Endothelial cell of umbilical vein (primary cell): ENCODE measurements around the gene FNDC5. TPM values are rescaled to one million over a fixed set of nuclear protein-coding genes. Genes with fewer than 3 reads are reported as not detected.

Experiments used
- BruUV-seq: library from RNA; stranded (reverse); fragments of 400-500 nt; replicated peaks from 2 replicates; lab custom pipeline; 2021; lab: Mats Ljungman, UMichigan
- CTCF ChIA-PET: fragments of 300-600, 350-600 bp; sonication (Branson Sonifier 250); formaldehyde crosslinking; loops from one replicate; lab custom pipeline; 2021; ENCODE audit warnings: antibody characterized with exemption, inconsistent platforms; lab: Charles Lee
- POLR2A ChIA-PET: fragments of 300-600, 350-600 bp; sonication (Branson Sonifier 250); formaldehyde crosslinking; loops from one replicate; lab custom pipeline; 2021; ENCODE audit warnings: antibody characterized with exemption, inconsistent platforms; lab: Charles Lee
- DNase-seq: peaks from one replicate; pipeline ENCODE4 v3.0.0-alpha.2; 2011; ENCODE audit warnings: low read depth, low spot score
- FAIRE-seq: peaks from 2 replicates; lab custom pipeline; 2011; peaks lifted over from hg19 to GRCh38; lab: Jason Lieb, UNC
- H2AFZ ChIP-seq: 2 replicates; pipeline ENCODE4 v1.6.0; 2012; ENCODE audit warnings: low read depth, low read length, control low read depth, inconsistent platforms
- H3K27ac ChIP-seq: 2 replicates; pipeline ENCODE4 v1.5.1; 2011; ENCODE audit warnings: low read depth, mild to moderate bottlenecking, control low read depth, low read length, moderate library complexity; ENCODE audit not compliant: insufficient read depth
- H3K27me3 ChIP-seq, 2 experiments: 2 replicates each; pipeline versions ENCODE4 v1.6.0 to v1.6.1; 2011; ENCODE audit warnings: low read length in 2 of 2, mixed read lengths in 1 of 2; ENCODE audit not compliant: control insufficient read depth in 2 of 2, insufficient read depth in 2 of 2
- H3K36me3 ChIP-seq, 2 experiments: 2 replicates in 1 of 2; 3 replicates in 1 of 2; pipeline ENCODE4 v1.5.1; 2011; ENCODE audit warnings: low read length in 2 of 2, mild to moderate bottlenecking in 1 of 2, moderate library complexity in 1 of 2; ENCODE audit not compliant: control insufficient read depth in 2 of 2, insufficient read depth in 2 of 2; ENCODE audit errors: extremely low read depth in 1 of 2
- H3K4me1 ChIP-seq: 3 replicates; pipeline ENCODE4 v1.5.1; 2011; ENCODE audit warnings: mild to moderate bottlenecking, low read length; ENCODE audit not compliant: control insufficient read depth, insufficient read depth; ENCODE audit errors: extremely low read depth
- H3K4me2 ChIP-seq: 2 replicates; pipeline ENCODE4 v1.6.1; 2011; ENCODE audit warnings: low read length, control low read depth, mixed read lengths; ENCODE audit not compliant: insufficient read depth
- H3K4me3 ChIP-seq, 3 experiments: fragments of 200-600 bp in 1 of 3; sonication (generic), shearing (Covaris generic) in 1 of 3; replicated peaks in 1 of 3; 2 replicates each; pipeline ENCODE4 v1.5.1; 2011 to 2016; ENCODE audit warnings: control low read depth in 3 of 3, low read length in 3 of 3, mild to moderate bottlenecking in 2 of 3, inconsistent platforms in 1 of 3, low read depth in 1 of 3, moderate library complexity in 1 of 3; ENCODE audit not compliant: insufficient read depth in 1 of 3
- H3K79me2 ChIP-seq: 2 replicates; pipeline ENCODE4 v1.6.0; 2012; ENCODE audit warnings: low read length, inconsistent platforms; ENCODE audit not compliant: control insufficient read depth, insufficient read depth
- H3K9ac ChIP-seq: replicated peaks from 2 replicates; pipeline ENCODE3; 2011; ENCODE audit warnings: low read length, control low read depth; ENCODE audit not compliant: insufficient read depth; ENCODE audit errors: extremely low read depth
- H3K9me1 ChIP-seq: replicated peaks from 3 replicates; pipeline ENCODE4 v1.6.0; 2011; ENCODE audit warnings: mild to moderate bottlenecking, low read length; ENCODE audit not compliant: control insufficient read depth, insufficient read depth; ENCODE audit errors: extremely low read depth
- H3K9me3 ChIP-seq: replicated peaks from 2 replicates; pipeline ENCODE4 v1.5.1; 2012; ENCODE audit warnings: low read length, inconsistent platforms; ENCODE audit not compliant: control insufficient read depth, insufficient read depth
- H4K20me1 ChIP-seq: replicated peaks from 2 replicates; pipeline ENCODE3; 2011; ENCODE audit warnings: mild to moderate bottlenecking, low read length; ENCODE audit not compliant: control insufficient read depth, insufficient read depth; ENCODE audit errors: extremely low read depth
- EZH2 ChIP-seq: IDR thresholded peaks from 2 replicates; pipeline ENCODE4 v1.6.1; 2012; ENCODE audit warnings: borderline replicate concordance, low read depth, mild to moderate bottlenecking, moderate library complexity, low read length, inconsistent platforms; ENCODE audit not compliant: severe bottlenecking
- FOS ChIP-seq: IDR thresholded peaks from 2 replicates; pipeline ENCODE4 v1.6.1; 2011; ENCODE audit warnings: mild to moderate bottlenecking, low read length, moderate library complexity, borderline replicate concordance; ENCODE audit not compliant: insufficient read depth
- GATA2 ChIP-seq: IDR thresholded peaks from 2 replicates; pipeline ENCODE4 v1.7.0; 2011; ENCODE audit warnings: low read depth, mild to moderate bottlenecking, moderate library complexity, mixed read lengths, low read length; ENCODE audit not compliant: insufficient read length, insufficient read depth
- JUN ChIP-seq: IDR thresholded peaks from 2 replicates; pipeline ENCODE4 v1.6.1; 2011; ENCODE audit warnings: borderline replicate concordance, low read depth; ENCODE audit not compliant: insufficient read length, insufficient read depth
- MYC ChIP-seq: IDR thresholded peaks from one replicate; pipeline ENCODE4 v1.6.1; 2011; ENCODE audit warnings: mild to moderate bottlenecking, low read depth, low read length
- POLR2A ChIP-seq: IDR thresholded peaks from 2 replicates; pipeline ENCODE4 v1.6.1; 2012; ENCODE audit warnings: low read depth, mild to moderate bottlenecking, control low read depth, low read length
- POLR2AphosphoS5 ChIP-seq: IDR thresholded peaks from 2 replicates; pipeline ENCODE4 v1.6.1; 2012; ENCODE audit warnings: low read depth, mild to moderate bottlenecking, control low read depth, low read length, moderate library complexity; ENCODE audit not compliant: insufficient read depth
- dilution Hi-C: fragments of 300-500 bp; cut with MboI; formaldehyde crosslinking; loops from one replicate; pipeline ENCODE4 v1.15.0; 2019; ENCODE audit warnings: low sequenced_read_pairs; ENCODE audit not compliant: extremely low pct_ligation_motif_present
- intact Hi-C: fragments of 100-400 bp; cut with micrococcal nuclease; formaldehyde crosslinking; loops from one replicate; pipeline ENCODE4 v1.10.0; 2022
- polyA plus RNA-seq, 4 experiments: library from polyadenylated mRNA; depleted of rRNA in 3 of 4; stranded (reverse) in 3 of 4; unstranded in 1 of 4; fragments of >200 nt; gene quantifications; 2 replicates each; pipeline versions ENCODE4 v1.2.1 to v1.2.3, GENCODE V29; 2011 to 2012; ENCODE audit warnings: missing spikeins in 1 of 4
- total RNA-seq: library from RNA; stranded (reverse); gene quantifications from 2 replicates; pipeline ENCODE4 v1.2.3, GENCODE V29; 2021
- TF ChIP-seq, protein P1 (sequence below): IDR thresholded peaks from 2 replicates; pipeline ENCODE4 v1.6.1; 2011; ENCODE audit not compliant: insufficient read depth, insufficient read length
- TF ChIP-seq, protein P2 (sequence below), 2 donors: IDR thresholded peaks; 1 replicate in 1 of 2; 2 replicates in 1 of 2; pipeline ENCODE4 v1.5.1; 2011; ENCODE audit warnings: low read length in 2 of 2, mild to moderate bottlenecking in 2 of 2, moderate library complexity in 2 of 2, control low read depth in 1 of 2, inconsistent platforms in 1 of 2, low read depth in 1 of 2; ENCODE audit not compliant: insufficient read depth in 1 of 2; ENCODE audit errors: extremely low read depth in 1 of 2

Gene FNDC5
- total and polyA plus RNA-seq, 2 donors (not counting 3 experiments of a cell fraction or from before 2014, with no cell fraction given), result 0.14 to 0.64 TPM

DNA sequence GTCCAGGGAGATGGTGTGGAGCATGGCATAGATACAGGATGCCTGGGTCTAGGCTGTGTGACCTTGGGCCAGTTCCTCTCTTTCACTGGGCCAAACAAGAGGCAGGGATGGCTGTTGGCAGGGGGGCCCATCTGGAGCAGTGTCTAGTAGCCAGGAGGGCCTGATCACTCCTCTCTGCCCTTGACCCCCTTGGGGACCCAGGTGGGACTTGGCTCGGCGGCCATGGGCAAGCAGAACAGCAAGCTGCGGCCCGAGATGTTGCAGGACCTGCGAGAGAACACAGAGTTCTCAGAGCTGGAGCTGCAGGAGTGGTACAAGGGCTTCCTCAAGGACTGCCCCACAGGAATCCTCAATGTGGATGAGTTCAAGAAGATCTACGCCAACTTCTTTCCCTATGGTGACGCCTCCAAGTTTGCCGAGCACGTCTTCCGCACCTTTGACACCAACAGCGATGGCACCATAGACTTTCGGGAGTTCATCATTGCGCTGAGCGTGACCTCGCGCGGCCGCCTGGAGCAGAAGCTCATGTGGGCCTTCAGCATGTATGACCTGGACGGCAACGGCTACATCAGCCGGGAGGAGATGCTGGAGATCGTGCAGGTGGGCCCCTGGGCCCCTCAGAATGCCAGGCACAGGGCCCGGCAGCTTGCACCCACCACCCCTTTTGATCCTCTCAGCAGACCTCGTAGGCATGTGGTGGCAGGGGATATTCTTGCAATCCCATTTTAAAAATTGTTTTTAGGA, 18.1 kb upstream of the FNDC5 start:
- H3K27ac ChIP-seq, result no peak overlapping the region
- no peak overlapping the region for H3K4me3 ChIP-seq
- no peaks in the 10 kb centered on the region for H3K36me3 ChIP-seq
- peaks cover 25 to 32% of the 10 kb centered on the region in 2 experiments for H3K27me3 ChIP-seq
- dilution Hi-C loops (no loop called here), intact Hi-C loops (no loop called here)
- no peak overlapping the region for H2AFZ ChIP-seq
- H3K9ac ChIP-seq, result no peak overlapping the region
- no peaks in the 10 kb centered on the region for H4K20me1 ChIP-seq
- no peak for FAIRE-seq
- no peak for DNase-seq
- H3K79me2 ChIP-seq, result no peaks in the 10 kb centered on the region
- CTCF ChIA-PET, result interaction anchor here (0.8 to 5.7 kb wide), 4 partner anchors 8 to 17 kb away, joined by 3 to 51 read pairs (median 16); no protein-coding TSS in a partner anchor
- no peaks in the 10 kb centered on the region for H3K4me1 ChIP-seq
- BruUV-seq, result no TSS peak
- no peak overlapping the region for H3K4me2 ChIP-seq
- no peaks in the 10 kb centered on the region for H3K9me1 ChIP-seq
- TF ChIP-seq POLR2AphosphoS5, result no peak
- TF ChIP-seq, protein P1, sequence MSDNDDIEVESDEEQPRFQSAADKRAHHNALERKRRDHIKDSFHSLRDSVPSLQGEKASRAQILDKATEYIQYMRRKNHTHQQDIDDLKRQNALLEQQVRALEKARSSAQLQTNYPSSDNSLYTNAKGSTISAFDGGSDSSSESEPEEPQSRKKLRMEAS, result no peak
- no peak for TF ChIP-seq EZH2
- TF ChIP-seq, protein P2, sequence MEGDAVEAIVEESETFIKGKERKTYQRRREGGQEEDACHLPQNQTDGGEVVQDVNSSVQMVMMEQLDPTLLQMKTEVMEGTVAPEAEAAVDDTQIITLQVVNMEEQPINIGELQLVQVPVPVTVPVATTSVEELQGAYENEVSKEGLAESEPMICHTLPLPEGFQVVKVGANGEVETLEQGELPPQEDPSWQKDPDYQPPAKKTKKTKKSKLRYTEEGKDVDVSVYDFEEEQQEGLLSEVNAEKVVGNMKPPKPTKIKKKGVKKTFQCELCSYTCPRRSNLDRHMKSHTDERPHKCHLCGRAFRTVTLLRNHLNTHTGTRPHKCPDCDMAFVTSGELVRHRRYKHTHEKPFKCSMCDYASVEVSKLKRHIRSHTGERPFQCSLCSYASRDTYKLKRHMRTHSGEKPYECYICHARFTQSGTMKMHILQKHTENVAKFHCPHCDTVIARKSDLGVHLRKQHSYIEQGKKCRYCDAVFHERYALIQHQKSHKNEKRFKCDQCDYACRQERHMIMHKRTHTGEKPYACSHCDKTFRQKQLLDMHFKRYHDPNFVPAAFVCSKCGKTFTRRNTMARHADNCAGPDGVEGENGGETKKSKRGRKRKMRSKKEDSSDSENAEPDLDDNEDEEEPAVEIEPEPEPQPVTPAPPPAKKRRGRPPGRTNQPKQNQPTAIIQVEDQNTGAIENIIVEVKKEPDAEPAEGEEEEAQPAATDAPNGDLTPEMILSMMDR (IDR thresholded peaks at IDR 0.05; ENCODE audit: extremely low read depth in 1 of 2, insufficient read depth in 1 of 2, low read depth in 1 of 2, low read length in 2 of 2), result no peak
- no peak for TF ChIP-seq FOS
- TF ChIP-seq MYC, result no peak
- TF ChIP-seq POLR2A, result no peak
- TF ChIP-seq GATA2, result no peak
- TF ChIP-seq JUN, result no peak
- POLR2A ChIA-PET, result no interaction called here
- no peaks in the 10 kb centered on the region for H3K9me3 ChIP-seq
